Amniotic epithelial cell (primary cell): Measurements from ENCODE around the gene PCNX2.
"Not testable (repeated sequence)": the region's sequence is repeated elsewhere in the genome, so short reads cannot be mapped to it uniquely, and the experiment has no call there.

Experiments used
- DNase-seq: peaks from one replicate; pipeline ENCODE4 v3.0.0-alpha.2; 2010; ENCODE audit warnings: low read depth

Gene PCNX2

GRCh38 chr1:233006541-233006973 is 289.0 kb downstream of the PCNX2 start:
- DNase-seq = no peak

- DNase-seq = no peak
Observed at GRCh38 chr1:233006108-233006507, 289.4 kb downstream of the PCNX2 start.

- peak; percentile 10 for DNase-seq
Observed at GRCh38 chr1:233005703-233006102, 289.8 kb downstream of the PCNX2 start.

- no peak for DNase-seq
Observed at GRCh38 chr1:233005156-233005555, 290.4 kb downstream of the PCNX2 start.

GRCh38 chr1:233004451-233004850 is 291.1 kb downstream of the PCNX2 start:
- no peak for DNase-seq

- DNase-seq = not testable (repeated sequence)
Observed at GRCh38 chr1:233003638-233004037, 291.9 kb downstream of the PCNX2 start.

GRCh38 chr1:232999956-233000625 is 295.4 kb downstream of the PCNX2 start:
- no peak for DNase-seq

- DNase-seq = no peak
Observed at GRCh38 chr1:232998646-232999045, 296.9 kb downstream of the PCNX2 start.

GRCh38 chr1:232998138-232998537 is 297.4 kb downstream of the PCNX2 start:
- DNase-seq = no peak

- DNase-seq = no peak
Observed at GRCh38 chr1:232996143-232996542, 299.4 kb downstream of the PCNX2 start.

- DNase-seq = no peak
Observed at GRCh38 chr1:232995189-232995588, 300.3 kb downstream of the PCNX2 start.

GRCh38 chr1:232993555-232993954 is 302.0 kb downstream of the PCNX2 start:
- no peak for DNase-seq

- no peak for DNase-seq
Observed at GRCh38 chr1:232992227-232992626, 303.3 kb downstream of the PCNX2 start.

- DNase-seq = no peak
Observed at GRCh38 chr1:232991238-232991637, 304.3 kb downstream of the PCNX2 start.

- no peak for DNase-seq
Observed at GRCh38 chr1:232990176-232991128, 305.1 kb downstream of the PCNX2 start.

GRCh38 chr1:232988572-232989040 is 306.9 kb downstream of the PCNX2 start:
- DNase-seq = peak; percentile 88

GRCh38 chr1:232987774-232988140 is 307.8 kb downstream of the PCNX2 start:
- DNase-seq = no peak

- DNase-seq = no peak
Observed at GRCh38 chr1:232987046-232987773, 308.3 kb downstream of the PCNX2 start.

- DNase-seq = no peak
Observed at GRCh38 chr1:232986527-232986922, 309.0 kb downstream of the PCNX2 start.

GRCh38 chr1:232985882-232986526 is 309.5 kb downstream of the PCNX2 start:
- no peak for DNase-seq

- DNase-seq = no peak
Observed at GRCh38 chr1:232984577-232985425, 310.7 kb downstream of the PCNX2 start.
